GM12878 (cell line): ENCODE measurements around the gene POMT2.

ENCODE experiments used
- CHD2 ChIP-seq: IDR thresholded peaks from 2 replicates; pipeline ENCODE4 v1.6.1; 2011; ENCODE audit warnings: low read depth, low read length, improper control_type of control experiment, borderline replicate concordance
- DPF2 ChIP-seq: fragments of 450-650 bp; IDR thresholded peaks from 2 replicates; pipeline ENCODE4 v1.6.1; 2017; ENCODE audit warnings: mild to moderate bottlenecking
- JUNB ChIP-seq: IDR thresholded peaks from 2 replicates; pipeline ENCODE4 v1.6.1; 2016; ENCODE audit warnings: antibody characterized with exemption, mild to moderate bottlenecking
- JUND ChIP-seq: IDR thresholded peaks from 2 replicates; pipeline ENCODE4 v1.6.1; 2012; ENCODE audit warnings: low read depth, mild to moderate bottlenecking, low read length, improper control_type of control experiment, moderate library complexity
- KDM1A ChIP-seq: fragments of 200-600 bp; sonication (generic); IDR thresholded peaks from 2 replicates; pipeline ENCODE4 v1.6.1; 2016; ENCODE audit warnings: borderline replicate concordance
- POLR2A ChIP-seq: IDR thresholded peaks from 2 replicates; pipeline ENCODE4 v1.6.1; 2011; ENCODE audit warnings: low read depth, mild to moderate bottlenecking, low read length
- RFX5 ChIP-seq: IDR thresholded peaks from 2 replicates; pipeline ENCODE4 v1.6.1; 2011; ENCODE audit warnings: low read depth, low read length, improper control_type of control experiment
- TCF12 ChIP-seq: IDR thresholded peaks from 2 replicates; pipeline ENCODE4 v1.6.1; 2011; ENCODE audit warnings: low read depth, mild to moderate bottlenecking, low read length

DNA sequence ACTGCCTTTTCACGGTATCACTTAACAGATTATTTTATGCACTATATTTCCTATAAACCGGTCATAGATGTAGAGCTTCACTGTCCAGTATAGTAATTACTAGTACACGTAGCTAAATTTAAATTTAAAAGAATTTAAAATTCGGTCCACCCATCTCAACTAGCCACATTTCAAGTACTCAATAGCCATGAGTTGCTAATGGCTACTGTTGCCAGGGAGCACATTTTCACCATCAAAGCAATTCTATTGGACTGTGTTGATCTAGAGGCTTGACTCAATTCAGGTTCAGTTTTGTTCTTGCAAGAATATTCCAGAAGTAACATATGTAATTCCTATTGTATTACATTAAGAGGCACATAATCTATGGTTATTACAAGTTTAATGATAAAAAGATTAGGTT, 36.2 kb upstream of the POMT2 start:
- TF ChIP-seq KDM1A (no peak), JUNB (no peak), JUND (no peak), TCF12 (no peak), CHD2 (no peak), RFX5 (no peak), POLR2A (no peak), DPF2 (no peak)
